HG03097 (cell line): Measurements from ENCODE around the gene IFI35.
"Not testable (repeated sequence)": the region's sequence is repeated elsewhere in the genome, so short reads cannot be mapped to it uniquely, and the experiment has no call there.

Experiments used
- ATAC-seq: cut with Tn5 transposase; IDR thresholded peaks from one replicate; pipeline ENCODE4 v1.9.1; 2021; ENCODE audit not compliant: unreplicated experiment, low FRiP score

The IFI35 gene

DNA sequence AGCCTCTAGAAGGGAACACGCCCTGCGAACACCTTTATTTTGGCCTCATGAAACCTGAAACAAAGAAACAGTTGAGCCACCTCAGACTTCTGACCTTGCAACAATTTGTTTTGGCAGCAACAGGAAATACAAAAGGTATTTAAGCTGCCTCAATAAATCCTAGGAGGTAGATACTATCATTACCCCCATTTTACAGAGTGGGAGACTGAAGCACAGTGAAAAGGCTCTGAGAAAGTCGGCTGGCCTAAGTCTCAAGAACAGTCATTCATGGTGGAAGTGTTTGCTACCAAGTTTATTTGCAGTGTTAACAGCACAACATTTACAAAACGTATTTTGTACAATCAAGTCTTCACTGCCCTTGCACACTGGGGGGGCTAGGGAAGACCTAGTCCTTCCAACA is 37.4 kb downstream of the IFI35 start:
- no peak for ATAC-seq

DNA sequence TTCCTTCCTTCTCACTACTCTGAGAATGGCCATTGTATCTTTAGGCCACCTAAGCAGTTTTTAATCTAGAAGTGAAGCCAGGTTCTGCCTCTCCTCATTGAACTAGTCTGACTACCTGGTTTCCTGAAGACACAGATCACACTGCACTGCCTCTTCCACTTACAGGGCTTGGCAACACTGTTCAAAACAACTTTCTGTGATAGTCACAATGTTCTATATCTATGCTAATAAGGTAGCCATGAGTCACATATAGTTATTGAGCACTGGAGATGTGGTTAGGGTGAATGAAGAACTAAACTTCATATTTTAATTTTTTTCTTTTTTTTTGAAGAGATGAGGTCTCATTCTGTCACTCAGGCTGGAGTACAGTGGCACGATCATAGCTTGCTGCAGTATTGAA is 45.4 kb downstream of the IFI35 start:
- ATAC-seq = no peak

DNA sequence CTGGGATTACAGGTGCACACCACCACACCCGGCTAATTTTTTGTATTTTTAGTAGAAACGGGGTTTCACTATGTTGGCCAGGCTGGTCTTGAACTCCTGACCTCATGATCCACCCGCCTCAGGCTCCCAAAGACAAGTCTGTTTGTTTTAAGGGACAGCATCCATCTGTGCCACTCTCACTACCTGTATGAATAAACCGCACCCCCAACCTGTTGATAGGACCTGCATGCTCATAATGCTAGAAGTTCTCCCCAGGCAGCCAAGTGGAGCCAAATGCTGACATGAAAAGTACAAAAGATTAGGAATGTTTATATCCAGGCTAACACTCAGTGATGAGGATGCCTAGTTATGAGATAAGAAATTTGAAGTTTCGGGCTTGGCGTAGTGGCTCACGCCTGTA is 46.4 kb downstream of the IFI35 start:
- not testable (repeated sequence) for ATAC-seq

DNA sequence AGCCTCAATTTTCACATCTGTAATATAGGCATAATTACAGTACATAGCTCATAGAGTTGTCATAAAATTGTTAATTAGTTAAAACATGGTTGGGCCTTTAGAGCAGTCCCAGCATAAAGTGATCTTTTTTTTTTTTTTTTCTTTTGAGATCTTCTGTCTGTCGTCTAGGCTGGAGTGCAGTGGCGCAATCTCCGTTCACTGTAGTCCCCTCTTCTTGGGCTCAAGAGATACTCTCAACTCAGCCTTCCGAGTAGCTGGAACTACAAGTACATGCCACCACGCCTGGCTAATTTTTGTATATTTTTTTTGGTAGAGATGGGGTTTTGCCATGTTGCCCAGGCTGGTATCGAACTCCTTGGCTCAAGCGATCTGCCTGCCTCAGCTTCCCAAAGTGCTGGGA is 49.5 kb downstream of the IFI35 start:
- ATAC-seq = no peak

GRCh38 chr17:43062984-43063638 is 56.5 kb downstream of the IFI35 start:
- ATAC-seq = no peak
